Thyroid gland (tissue), 4 donors: ENCODE results near the gene NOTCH3. TPM values are rescaled to one million over a fixed set of nuclear protein-coding genes. Genes with fewer than 3 reads are reported as not detected.

ENCODE experiments used
- DNase-seq, 2 donors: peaks; one replicate each; pipeline ENCODE4 v3.0.0-alpha.2; 2019
- H3K27ac ChIP-seq, 3 donors: fragments of 200-600 bp; sonication (generic); 1 replicate in 2 of 3; 2 replicates in 1 of 3; pipeline ENCODE4 v1.5.1; 2016 to 2019; ENCODE audit warnings: mild to moderate bottlenecking in 1 of 3, moderate library complexity in 1 of 3
- H3K27me3 ChIP-seq: fragments of 200-600 bp; sonication (generic); one replicate; pipeline ENCODE4 v1.5.1; 2019
- H3K36me3 ChIP-seq, 2 donors: fragments of 200-600 bp; sonication (generic); one replicate each; pipeline ENCODE4 v1.5.1; 2016 to 2019
- H3K4me1 ChIP-seq, 2 donors: fragments of 200-600 bp; sonication (generic); one replicate each; pipeline ENCODE4 v1.5.1; 2017 to 2019
- H3K4me3 ChIP-seq, 3 donors: fragments of 200-600 bp; sonication (generic); replicated peaks in 1 of 3; 1 replicate in 2 of 3; 2 replicates in 1 of 3; pipeline ENCODE4 v1.5.1; 2016; ENCODE audit warnings: mild to moderate bottlenecking in 1 of 3
- H3K9me3 ChIP-seq: fragments of 200-600 bp; sonication (generic); one replicate; pipeline ENCODE4 v1.5.1; 2017
- POLR2A ChIP-seq, 2 donors: fragments of 450-650 bp; IDR thresholded peaks; one replicate each; pipeline ENCODE4 v1.6.1; 2017; ENCODE audit warnings: antibody characterized with exemption in 2 of 2, mild to moderate bottlenecking in 2 of 2, moderate library complexity in 1 of 2
- WGBS, 2 donors: methylation state at CpG; one replicate each; pipeline ENCODE4 v1.1.5; 2017; 5-methylcytosine and 5-hydroxymethylcytosine counted together
- intact Hi-C: fragments of 100-400 bp; cut with DNase I; formaldehyde crosslinking; loops from one replicate; pipeline ENCODE4 v1.15.1; 2023
- total RNA-seq, 4 donors: library from RNA; depleted of rRNA; stranded (reverse); fragments of >200 nt; gene quantifications; one replicate each; pipeline ENCODE4 v1.2.3, GENCODE V29; 2016
- TF ChIP-seq, protein P1 (sequence below), 6 experiments: fragments of 200-600 bp in 3 of 6; fragments of 450-650 bp in 3 of 6; sonication (generic) in 3 of 6; IDR thresholded peaks; one replicate each; pipeline ENCODE4 v1.5.1; 2016 to 2019; ENCODE audit warnings: antibody characterized with exemption in 6 of 6, mild to moderate bottlenecking in 2 of 6, inconsistent platforms in 1 of 6, moderate library complexity in 1 of 6

The NOTCH3 gene
- 10 to 100 TPM; 10.9 to 53.9 (median 20.0) TPM for total RNA-seq

DNA sequence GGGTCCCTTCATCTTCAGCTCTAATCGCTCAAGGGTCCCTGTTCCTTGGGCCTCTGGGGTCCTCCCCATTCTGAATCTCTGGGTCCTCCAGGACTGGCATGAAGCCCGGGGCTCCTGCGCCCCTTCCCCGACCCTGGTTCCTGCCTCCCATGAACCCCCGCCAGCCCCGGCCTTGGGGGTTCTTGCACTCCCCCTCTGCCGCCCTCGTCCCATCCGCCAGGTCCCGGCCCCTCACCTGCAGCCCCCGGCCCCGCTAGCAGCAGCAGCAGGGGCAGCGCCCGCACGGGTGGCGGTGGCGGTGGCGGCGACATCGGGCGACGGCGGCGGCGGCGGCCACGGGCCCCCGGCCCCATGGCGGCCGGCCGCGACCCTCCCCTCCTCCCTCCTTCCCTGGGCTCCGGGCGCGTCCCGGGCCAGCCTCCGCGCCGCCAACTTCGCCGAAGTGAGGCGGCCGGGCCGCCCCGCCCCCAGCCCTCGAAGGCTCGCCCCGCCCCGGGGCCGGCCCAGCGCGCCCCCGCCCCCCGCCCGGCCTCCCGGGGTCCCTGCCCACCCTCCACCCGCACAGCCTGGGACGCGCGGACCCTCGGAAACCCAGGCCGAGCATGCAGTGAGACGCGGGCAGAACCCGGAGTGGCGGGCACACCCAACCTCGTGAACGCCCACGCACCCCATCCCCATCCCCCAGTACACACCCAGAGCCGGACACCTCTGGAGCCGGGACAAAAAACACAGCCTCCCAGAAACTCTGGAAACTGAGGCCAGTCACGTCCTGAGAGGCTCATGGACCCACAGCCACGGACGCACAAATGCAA, at the start of gene NOTCH3:
TSS of gene NOTCH3 (minus strand) at position 443 of the 812 bp plus-strand sequence. CDS start at position 353, 90 bp downstream.
- TF ChIP-seq POLR2A (IDR thresholded peaks at IDR 0.05) = no peak
- TF ChIP-seq, protein P1, sequence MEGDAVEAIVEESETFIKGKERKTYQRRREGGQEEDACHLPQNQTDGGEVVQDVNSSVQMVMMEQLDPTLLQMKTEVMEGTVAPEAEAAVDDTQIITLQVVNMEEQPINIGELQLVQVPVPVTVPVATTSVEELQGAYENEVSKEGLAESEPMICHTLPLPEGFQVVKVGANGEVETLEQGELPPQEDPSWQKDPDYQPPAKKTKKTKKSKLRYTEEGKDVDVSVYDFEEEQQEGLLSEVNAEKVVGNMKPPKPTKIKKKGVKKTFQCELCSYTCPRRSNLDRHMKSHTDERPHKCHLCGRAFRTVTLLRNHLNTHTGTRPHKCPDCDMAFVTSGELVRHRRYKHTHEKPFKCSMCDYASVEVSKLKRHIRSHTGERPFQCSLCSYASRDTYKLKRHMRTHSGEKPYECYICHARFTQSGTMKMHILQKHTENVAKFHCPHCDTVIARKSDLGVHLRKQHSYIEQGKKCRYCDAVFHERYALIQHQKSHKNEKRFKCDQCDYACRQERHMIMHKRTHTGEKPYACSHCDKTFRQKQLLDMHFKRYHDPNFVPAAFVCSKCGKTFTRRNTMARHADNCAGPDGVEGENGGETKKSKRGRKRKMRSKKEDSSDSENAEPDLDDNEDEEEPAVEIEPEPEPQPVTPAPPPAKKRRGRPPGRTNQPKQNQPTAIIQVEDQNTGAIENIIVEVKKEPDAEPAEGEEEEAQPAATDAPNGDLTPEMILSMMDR (IDR thresholded peaks at IDR 0.05) = no peak
- Histone ChIP-seq H3K4me1 (peaks cover 12 to 15% of the 10 kb centered on the region in 2 donors), H3K9me3 (no peaks in the 10 kb centered on the region), H3K27me3 (no peaks in the 10 kb centered on the region), H3K27ac (peak within 1 kb of the TSS; percentile 49 to 79 (median 62)), H3K4me3 (peak within 1 kb of the TSS in 1 of 3 donors; percentile 52), H3K36me3 (no peaks in the 10 kb centered on the region)
- intact Hi-C loops = no loop called here
- DNase-seq = peak; percentile 27 to 35
- WGBS, 2 donors = 3% methylated on average over 18 to 21 of the region's 74 CpGs

DNA sequence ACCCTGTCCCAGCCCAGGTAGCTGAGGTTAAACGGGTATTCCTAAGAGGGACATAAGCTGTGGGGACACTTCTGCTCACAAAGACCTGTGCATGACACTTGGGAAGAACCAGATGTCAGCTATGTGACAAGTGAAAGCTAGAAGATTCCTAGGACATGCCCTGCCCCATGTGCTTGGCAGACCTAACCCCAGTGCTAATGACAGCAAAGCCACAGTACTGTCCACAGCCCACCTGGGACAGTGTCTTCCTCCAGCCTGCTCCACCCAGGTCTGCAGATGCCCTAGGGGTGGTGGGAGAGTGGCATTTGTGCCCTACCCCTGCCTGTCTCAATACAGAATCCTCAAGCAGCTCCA, 49.8 kb upstream of the NOTCH3 start:
- WGBS, 2 donors = 38 to 50% methylated on average over 1 of the region's 1 CpG
- DNase-seq = no peak
- peaks cover 4 to 66% of the 10 kb centered on the region in 2 donors for H3K4me1 ChIP-seq
- no peak for TF ChIP-seq POLR2A (IDR thresholded peaks at IDR 0.05)
- TF ChIP-seq, protein P1 (IDR thresholded peaks at IDR 0.05) = no peak
- H3K36me3 ChIP-seq = peaks cover 52 to 59% of the 10 kb centered on the region in 2 donors
- intact Hi-C loops = no loop called here
- no peak overlapping the region for H3K4me3 ChIP-seq
- H3K27ac ChIP-seq = peak overlapping the region; percentile 32 to 76 (median 69)
- H3K27me3 ChIP-seq = no peaks in the 10 kb centered on the region
- no peaks in the 10 kb centered on the region for H3K9me3 ChIP-seq

DNA sequence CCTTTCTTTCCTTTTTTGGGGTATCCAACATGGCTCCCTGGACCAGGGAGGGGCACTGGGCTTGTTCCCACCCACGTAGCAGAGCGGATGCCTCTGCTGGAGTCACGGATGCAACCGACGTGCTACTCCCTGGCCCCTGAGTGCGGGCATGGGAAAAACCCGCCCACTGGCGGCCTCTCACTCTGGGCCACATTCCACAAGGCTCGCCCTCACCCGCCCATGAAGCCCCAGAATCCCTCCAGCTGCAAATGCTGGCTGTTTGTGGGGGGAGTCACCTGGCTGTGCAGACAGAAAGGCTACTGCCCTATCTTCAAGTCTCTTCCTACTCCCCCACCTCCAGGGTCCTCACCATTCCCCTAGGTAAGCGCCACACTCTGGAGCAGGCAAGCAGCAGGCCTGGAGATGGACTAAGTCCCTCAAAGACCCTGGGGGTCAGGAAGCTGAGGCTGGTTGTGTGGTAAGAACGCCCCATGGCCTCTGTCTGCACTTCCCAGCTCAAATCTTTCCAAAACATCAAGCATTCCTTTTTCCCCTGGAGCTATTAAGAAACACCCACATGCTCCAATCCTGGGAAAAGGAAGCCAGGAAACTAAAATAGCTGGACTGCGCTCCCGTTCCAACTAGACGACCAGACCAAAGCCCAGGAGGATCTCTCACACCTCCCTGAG, 49.3 kb upstream of the NOTCH3 start:
- DNase-seq = peak; percentile 18 to 35
- Histone ChIP-seq H3K4me3 (no peak overlapping the region), H3K4me1 (peaks cover 4 to 66% of the 10 kb centered on the region in 2 donors), H3K27ac (peak overlapping the region; percentile 54 to 76 (median 69)), H3K27me3 (no peaks in the 10 kb centered on the region), H3K9me3 (no peaks in the 10 kb centered on the region), H3K36me3 (peaks cover 50 to 54% of the 10 kb centered on the region in 2 donors)
- WGBS, 2 donors = 78% methylated on average over 8 to 12 of the region's 15 CpGs
- intact Hi-C loops = no loop called here
- no peak for TF ChIP-seq POLR2A (IDR thresholded peaks at IDR 0.05)
- TF ChIP-seq, protein P1 (IDR thresholded peaks at IDR 0.05) = no peak

- Histone ChIP-seq H3K27me3 (no peaks in the 10 kb centered on the region), H3K4me3 (no peak overlapping the region), H3K4me1 (peaks cover 4 to 66% of the 10 kb centered on the region in 2 donors), H3K36me3 (peaks cover 44 to 47% of the 10 kb centered on the region in 2 donors), H3K27ac (peak overlapping the region; percentile 54 to 76 (median 69)), H3K9me3 (no peaks in the 10 kb centered on the region)
- intact Hi-C loops = no loop called here
- TF ChIP-seq, protein P1 (IDR thresholded peaks at IDR 0.05) = no peak
- 76 to 79% methylated on average over 5 to 6 of the region's 6 CpGs for WGBS, 2 donors
- no peak for DNase-seq
Measured at GRCh38 chr19:15249528-15249874, 48.7 kb upstream of the NOTCH3 start.
